ENCODE data around the gene CADM4.
"Not testable (repeated sequence)": the region's sequence is repeated elsewhere in the genome, so short reads cannot be mapped to it uniquely, and the experiment has no call there.

Gene CADM4

GRCh38 chr19:43652546-43652874 is 12.9 kb upstream of the CADM4 start:
- no peak for DNase-seq
- peaks cover 28 to 65% (median 63%) of the 10 kb centered on the region in 3 donors for H3K36me3 ChIP-seq
- no peaks in the 10 kb centered on the region for H3K27me3 ChIP-seq
- no peak overlapping the region for H3K27ac ChIP-seq
- no peaks in the 10 kb centered on the region for H3K9me3 ChIP-seq
- intact Hi-C loops (cut with DNase I; ENCODE audit: low total_unique reads) = no loop called here
- H3K4me1 ChIP-seq = no peaks in the 10 kb centered on the region
- H3K4me3 ChIP-seq = no peak overlapping the region
- no peak for TF ChIP-seq CTCF (IDR thresholded peaks at IDR 0.05)

GRCh38 chr19:43651758-43652545 is 12.3 kb upstream of the CADM4 start:
- peaks cover 28 to 71% (median 67%) of the 10 kb centered on the region in 3 donors for H3K36me3 ChIP-seq
- TF ChIP-seq CTCF (IDR thresholded peaks at IDR 0.05) = peak; percentile 65 to 67

GRCh38 chr19:43650276-43650675 is 10.6 kb upstream of the CADM4 start:
- intact Hi-C loops (cut with DNase I; ENCODE audit: low total_unique reads) = not testable (repeated sequence)

More at GRCh38 chr19:43651758-43652545, 12.3 kb upstream of the CADM4 start:
- Histone ChIP-seq H3K27me3 (no peaks in the 10 kb centered on the region), H3K27ac (no peak overlapping the region), H3K4me1 (no peaks in the 10 kb centered on the region), H3K9me3 (no peaks in the 10 kb centered on the region), H3K4me3 (no peak overlapping the region)
- intact Hi-C loops (cut with DNase I; ENCODE audit: low total_unique reads) = no loop called here
- peak in 1 of 2 donors; percentile 51 for DNase-seq

GRCh38 chr19:43649514-43649913 is 9.9 kb upstream of the CADM4 start:
- H3K27ac ChIP-seq = no peak overlapping the region
- H3K4me1 ChIP-seq = no peaks in the 10 kb centered on the region
- no peak overlapping the region for H3K4me3 ChIP-seq
- H3K27me3 ChIP-seq = no peaks in the 10 kb centered on the region
- peaks cover 18 to 57% (median 52%) of the 10 kb centered on the region in 3 donors for H3K36me3 ChIP-seq
- intact Hi-C loops (cut with DNase I; ENCODE audit: low total_unique reads) = no loop called here
- no peak for TF ChIP-seq CTCF (IDR thresholded peaks at IDR 0.05)
- DNase-seq = no peak
- no peaks in the 10 kb centered on the region for H3K9me3 ChIP-seq

More at GRCh38 chr19:43650276-43650675, 10.6 kb upstream of the CADM4 start:
- H3K4me3 ChIP-seq, H3K4me1 ChIP-seq, H3K9me3 ChIP-seq, H3K27me3 ChIP-seq, DNase-seq, H3K27ac ChIP-seq: not testable (repeated sequence)
- peaks cover 19 to 62% (median 59%) of the 10 kb centered on the region in 3 donors for H3K36me3 ChIP-seq

GRCh38 chr19:43648633-43649032 is 9.0 kb upstream of the CADM4 start:
- Histone ChIP-seq H3K27me3 (no peaks in the 10 kb centered on the region), H3K9me3 (no peaks in the 10 kb centered on the region), H3K27ac (no peak overlapping the region), H3K4me1 (no peaks in the 10 kb centered on the region), H3K36me3 (peaks cover 12 to 48% (median 44%) of the 10 kb centered on the region in 3 donors), H3K4me3 (no peak overlapping the region)
- intact Hi-C loops (cut with DNase I; ENCODE audit: low total_unique reads) = no loop called here
- no peak for DNase-seq
- no peak for TF ChIP-seq CTCF (IDR thresholded peaks at IDR 0.05)

GRCh38 chr19:43644181-43644580 is 4.5 kb upstream of the CADM4 start:
- Histone ChIP-seq H3K36me3 (peaks cover 6 to 25% (median 22%) of the 10 kb centered on the region in 3 donors), H3K4me3 (no peak overlapping the region), H3K27ac (no peak overlapping the region), H3K27me3 (peaks cover 0 to 26% of the 10 kb centered on the region in 2 donors), H3K4me1 (peaks cover 0 to 13% (median 9%) of the 10 kb centered on the region in 4 donors), H3K9me3 (no peaks in the 10 kb centered on the region)
- DNase-seq = no peak
- TF ChIP-seq CTCF (IDR thresholded peaks at IDR 0.05) = no peak
- intact Hi-C loops (cut with DNase I; ENCODE audit: low total_unique reads) = no loop called here

All from tibial artery (tissue), 4 donors.